Endometrium (tissue), 2 donors: ENCODE results near the gene SLC8A2.

Experiments
- FAIRE-seq: peaks from 2 replicates; lab custom pipeline; 2012; peaks lifted over from hg19 to GRCh38; lab: Jason Lieb, UNC
- donor health status: control.
- donor health status: control.

Gene SLC8A2

GRCh38 chr19:47430041-47430802 is 41.5 kb downstream of the SLC8A2 start:
- FAIRE-seq, result no peak

- no peak for FAIRE-seq
These were observed 42.4 kb downstream of the SLC8A2 start for GRCh38 chr19:47429140-47429793.

- FAIRE-seq, result peak; percentile 51
These were observed 43.4 kb downstream of the SLC8A2 start for GRCh38 chr19:47428177-47428894.

GRCh38 chr19:47427241-47428176 is 44.2 kb downstream of the SLC8A2 start:
- FAIRE-seq, result no peak

GRCh38 chr19:47423203-47423882 is 48.4 kb downstream of the SLC8A2 start:
- no peak for FAIRE-seq

GRCh38 chr19:47422417-47423163 is 49.1 kb downstream of the SLC8A2 start:
- FAIRE-seq, result no peak

GRCh38 chr19:47421844-47422395 is 49.8 kb downstream of the SLC8A2 start:
- FAIRE-seq, result no peak

- no peak for FAIRE-seq
These were observed 50.4 kb downstream of the SLC8A2 start for GRCh38 chr19:47421244-47421786.

- no peak for FAIRE-seq
These were observed 51.9 kb downstream of the SLC8A2 start for GRCh38 chr19:47419789-47420188.

- FAIRE-seq, result no peak
These were observed 52.5 kb downstream of the SLC8A2 start, which contains the start of gene MEIS3 for GRCh38 chr19:47419030-47419783. MEIS3 (minus strand) TSS chr19:47419527; CDS start chr19:47419081, 446 bp downstream.

- no peak for FAIRE-seq
These were observed 53.0 kb downstream of the SLC8A2 start for GRCh38 chr19:47418692-47419029.

- no peak for FAIRE-seq
These were observed 53.7 kb downstream of the SLC8A2 start for GRCh38 chr19:47417746-47418691.

- no peak for FAIRE-seq
These were observed 54.5 kb downstream of the SLC8A2 start for GRCh38 chr19:47417107-47417745.

GRCh38 chr19:47416643-47416985 is 55.1 kb downstream of the SLC8A2 start:
- no peak for FAIRE-seq

GRCh38 chr19:47415953-47416642 is 55.6 kb downstream of the SLC8A2 start:
- FAIRE-seq, result no peak

GRCh38 chr19:47414469-47414868 is 57.2 kb downstream of the SLC8A2 start:
- no peak for FAIRE-seq

GRCh38 chr19:47413941-47414340 is 57.8 kb downstream of the SLC8A2 start:
- FAIRE-seq, result no peak
